CD4-positive, alpha-beta T cell (primary cell): ENCODE data around the gene PRPSAP2. TPM values are rescaled to one million over a fixed set of nuclear protein-coding genes. Genes with fewer than 3 reads are reported as not detected.
"Not testable (repeated sequence)": the region's sequence is repeated elsewhere in the genome, so short reads cannot be mapped to it uniquely, and the experiment has no call there.

Experiments
- ATAC-seq: fragments of 200-7000 bp; cut with Tn5 transposase; one replicate; pipeline ENCODE4 v1.10.0; 2022; ENCODE audit warnings: mild to moderate bottlenecking; ENCODE audit not compliant: poor library complexity
- CTCF ChIA-PET: fragments of 350-600 bp; sonication (Branson Sonifier 250); formaldehyde crosslinking; loops from one replicate; lab custom pipeline; 2021; ENCODE audit warnings: antibody characterized with exemption, inconsistent platforms; lab: Charles Lee
- POLR2A ChIA-PET: fragments of 350-600 bp; sonication (Branson Sonifier 250); formaldehyde crosslinking; loops from one replicate; lab custom pipeline; 2021; ENCODE audit warnings: antibody characterized with exemption, inconsistent platforms; lab: Charles Lee
- DNase-seq, 14 experiments: peaks; one replicate each; pipeline ENCODE4 v3.0.0-alpha.2; 2013 to 2020; ENCODE audit warnings: mixed read lengths in 2 of 14
- H3K27ac ChIP-seq, 2 donors: one replicate each; pipeline versions ENCODE4 v1.5.1 to v1.7.0; 2013; ENCODE audit warnings: low read length in 2 of 2, low read depth in 1 of 2, mild to moderate bottlenecking in 1 of 2
- H3K27me3 ChIP-seq, 2 experiments: 1 replicate in 1 of 2; 2 replicates in 1 of 2; pipeline versions ENCODE4 v1.6.1 to v1.7.0; 2013; ENCODE audit warnings: low read length in 2 of 2, control low read depth in 1 of 2, mild to moderate bottlenecking in 1 of 2, moderate library complexity in 1 of 2; ENCODE audit not compliant: insufficient read depth in 2 of 2, control insufficient read depth in 1 of 2
- H3K36me3 ChIP-seq: one replicate; pipeline ENCODE4 v1.6.1; 2013; ENCODE audit warnings: low read length, control low read depth; ENCODE audit not compliant: insufficient read depth
- H3K4me1 ChIP-seq: one replicate; pipeline ENCODE4 v1.6.1; 2013; ENCODE audit warnings: low read length, control low read depth; ENCODE audit not compliant: insufficient read depth
- H3K4me3 ChIP-seq: one replicate; pipeline ENCODE4 v1.5.1; 2013; ENCODE audit warnings: mild to moderate bottlenecking, low read length, moderate library complexity
- H3K9me3 ChIP-seq, 2 experiments: 1 replicate in 1 of 2; 2 replicates in 1 of 2; pipeline versions ENCODE4 v1.6.1 to v1.7.0; 2013; ENCODE audit warnings: low read length in 2 of 2, mild to moderate bottlenecking in 2 of 2, control low read depth in 1 of 2, moderate library complexity in 1 of 2; ENCODE audit not compliant: control insufficient read depth in 1 of 2, insufficient read depth in 1 of 2
- H3K27ac Mint-ChIP-seq: one replicate; pipeline ENCODE4 v1.8.0; 2020; ENCODE audit warnings: mixed read lengths
- H3K27me3 Mint-ChIP-seq: one replicate; pipeline ENCODE4 v1.8.0; 2021; ENCODE audit warnings: mixed read lengths
- H3K36me3 Mint-ChIP-seq: one replicate; pipeline ENCODE4 v1.8.0; 2021; ENCODE audit warnings: low read depth, mixed read lengths
- H3K4me1 Mint-ChIP-seq: one replicate; pipeline ENCODE4 v1.8.0; 2021; ENCODE audit warnings: low read depth, mixed read lengths
- H3K4me3 Mint-ChIP-seq: one replicate; pipeline ENCODE4 v1.8.0; 2020; ENCODE audit warnings: mild to moderate bottlenecking, mixed read lengths
- H3K9me3 Mint-ChIP-seq: one replicate; pipeline ENCODE4 v1.8.0; 2020; ENCODE audit warnings: mixed read lengths
- intact Hi-C, 2 experiments: fragments of 100-400 bp; cut with DNase I in 1 of 2; cut with micrococcal nuclease in 1 of 2; formaldehyde crosslinking; loops; one replicate each; pipeline versions ENCODE4 v1.15.1 to v1.9.0; 2023 to 2025; cut with DNase I, micrococcal nuclease
- total RNA-seq, 174 experiments: library from RNA in 2 of 174; stranded (reverse) in 2 of 174; gene quantifications; one replicate each; pipeline ENCODE4 v1.2.3 and lab custom pipeline; 2021 to 2026
- TF ChIP-seq, protein P1 (sequence below): fragments of 200-600 bp; IDR thresholded peaks from one replicate; pipeline ENCODE4 v1.8.0; 2022; ENCODE audit warnings: antibody characterized with exemption, mild to moderate bottlenecking

Gene PRPSAP2
- total RNA-seq, 2 experiments from 2014 or later = 24.9 to 25.5 TPM

DNA sequence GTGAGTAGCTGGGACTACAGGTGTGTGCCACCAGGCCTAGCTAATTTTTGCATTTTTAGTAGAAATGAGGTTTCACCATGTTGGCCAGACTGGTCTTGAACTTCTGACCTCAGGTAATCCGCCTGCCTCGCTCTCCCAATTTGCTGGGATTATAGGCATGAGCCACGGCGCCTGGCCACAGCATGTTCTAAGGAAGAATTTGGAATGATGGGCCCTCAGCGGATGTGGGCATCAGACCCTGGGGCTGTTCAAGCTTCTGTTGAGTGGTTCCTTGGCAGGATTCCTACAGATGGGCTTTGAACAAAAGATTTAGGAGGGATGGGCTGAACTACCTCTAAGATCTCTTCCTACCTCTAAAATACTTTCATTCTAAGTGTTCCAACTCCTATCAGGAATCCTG, 4.1 kb downstream of the PRPSAP2 start:
- Mint-ChIP-seq H3K4me1 (peaks cover 43% of the 10 kb centered on the region), H3K4me3 (no peak overlapping the region), H3K27me3 (no peaks in the 10 kb centered on the region), H3K36me3 (peaks cover 11% of the 10 kb centered on the region), H3K9me3 (no peaks in the 10 kb centered on the region), H3K27ac (no peak overlapping the region)
- CTCF ChIA-PET = no interaction called here
- Histone ChIP-seq H3K4me3 (no peak overlapping the region), H3K27me3 (no peaks in the 10 kb centered on the region), H3K36me3 (peaks cover 11% of the 10 kb centered on the region), H3K4me1 (peaks cover 35% of the 10 kb centered on the region), H3K9me3 (no peaks in the 10 kb centered on the region), H3K27ac (no peak overlapping the region)
- POLR2A ChIA-PET = interaction anchor here (1.3 kb wide), 1 partner anchor 35 kb away, joined by 3 read pairs; no protein-coding TSS in a partner anchor
- ATAC-seq (no peak), DNase-seq (no peak)
- TF ChIP-seq, protein P1, sequence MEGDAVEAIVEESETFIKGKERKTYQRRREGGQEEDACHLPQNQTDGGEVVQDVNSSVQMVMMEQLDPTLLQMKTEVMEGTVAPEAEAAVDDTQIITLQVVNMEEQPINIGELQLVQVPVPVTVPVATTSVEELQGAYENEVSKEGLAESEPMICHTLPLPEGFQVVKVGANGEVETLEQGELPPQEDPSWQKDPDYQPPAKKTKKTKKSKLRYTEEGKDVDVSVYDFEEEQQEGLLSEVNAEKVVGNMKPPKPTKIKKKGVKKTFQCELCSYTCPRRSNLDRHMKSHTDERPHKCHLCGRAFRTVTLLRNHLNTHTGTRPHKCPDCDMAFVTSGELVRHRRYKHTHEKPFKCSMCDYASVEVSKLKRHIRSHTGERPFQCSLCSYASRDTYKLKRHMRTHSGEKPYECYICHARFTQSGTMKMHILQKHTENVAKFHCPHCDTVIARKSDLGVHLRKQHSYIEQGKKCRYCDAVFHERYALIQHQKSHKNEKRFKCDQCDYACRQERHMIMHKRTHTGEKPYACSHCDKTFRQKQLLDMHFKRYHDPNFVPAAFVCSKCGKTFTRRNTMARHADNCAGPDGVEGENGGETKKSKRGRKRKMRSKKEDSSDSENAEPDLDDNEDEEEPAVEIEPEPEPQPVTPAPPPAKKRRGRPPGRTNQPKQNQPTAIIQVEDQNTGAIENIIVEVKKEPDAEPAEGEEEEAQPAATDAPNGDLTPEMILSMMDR = no peak
- intact Hi-C loops = loop anchor here in 1 of 2 experiments (5.0 kb wide), 1 partner anchor 35 kb away; no protein-coding TSS in a partner anchor

GRCh38 chr17:18864996-18865395, 7.1 kb downstream of the PRPSAP2 start:
- ATAC-seq, H3K4me3 ChIP-seq, H3K27ac Mint-ChIP-seq, H3K4me3 Mint-ChIP-seq, H3K27me3 Mint-ChIP-seq, H3K9me3 ChIP-seq, DNase-seq, H3K27ac ChIP-seq, H3K9me3 Mint-ChIP-seq, CTCF ChIA-PET, H3K27me3 ChIP-seq: not testable (repeated sequence)
- H3K36me3 Mint-ChIP-seq = peaks cover 35% of the 10 kb centered on the region
- peaks cover 25% of the 10 kb centered on the region for H3K4me1 Mint-ChIP-seq
- POLR2A ChIA-PET = interaction anchor here (0.7 kb wide), 1 partner anchor 78 kb away, joined by 3 read pairs; no protein-coding TSS in a partner anchor
- peaks cover 36% of the 10 kb centered on the region for H3K36me3 ChIP-seq
- peaks cover 12% of the 10 kb centered on the region for H3K4me1 ChIP-seq
- intact Hi-C loops = loop anchor here in 1 of 2 experiments (5.0 kb wide), 1 partner anchor 32 kb away; no protein-coding TSS in a partner anchor

- no peak for ATAC-seq
- H3K36me3 ChIP-seq = peaks cover 52% of the 10 kb centered on the region
- intact Hi-C loops = no loop called here
- Mint-ChIP-seq H3K4me3 (no peak overlapping the region), H3K36me3 (peaks cover 51% of the 10 kb centered on the region), H3K9me3 (no peaks in the 10 kb centered on the region), H3K27ac (no peak overlapping the region), H3K4me1 (peaks cover 10% of the 10 kb centered on the region), H3K27me3 (no peaks in the 10 kb centered on the region)
- ChIA-PET CTCF (no interaction called here), POLR2A (no interaction called here)
- H3K27me3 ChIP-seq = no peaks in the 10 kb centered on the region
- H3K4me3 ChIP-seq = no peak overlapping the region
- H3K9me3 ChIP-seq = no peaks in the 10 kb centered on the region
- H3K27ac ChIP-seq = no peak overlapping the region
- DNase-seq = no peak
- TF ChIP-seq, protein P1 = no peak
- H3K4me1 ChIP-seq = peaks cover under 1% of the 10 kb centered on the region
Observed at GRCh38 chr17:18866866-18867813, 9.2 kb downstream of the PRPSAP2 start.
